HUES48 (cell line): Measurements from ENCODE around the gene TP53TG5.

Experiments
- H3K27ac ChIP-seq: one replicate; pipeline ENCODE4 v1.7.0; 2013; ENCODE audit warnings: low read depth, low read length, inconsistent platforms
- H3K27me3 ChIP-seq: 2 replicates; pipeline ENCODE4 v1.6.1; 2013; ENCODE audit warnings: mild to moderate bottlenecking, low read length; ENCODE audit not compliant: control insufficient read depth, insufficient read depth
- H3K36me3 ChIP-seq: 2 replicates; pipeline ENCODE4 v1.6.1; 2013; ENCODE audit warnings: low read length; ENCODE audit not compliant: control insufficient read depth, insufficient read depth
- H3K4me1 ChIP-seq: 2 replicates; pipeline ENCODE4 v1.6.1; 2013; ENCODE audit warnings: mild to moderate bottlenecking, low read length; ENCODE audit not compliant: control insufficient read depth, insufficient read depth
- H3K4me3 ChIP-seq: 2 replicates; pipeline ENCODE4 v1.5.1; 2013; ENCODE audit warnings: mild to moderate bottlenecking, low read depth, low read length
- H3K9ac ChIP-seq: 2 replicates; pipeline ENCODE4 v1.6.1; 2013; ENCODE audit warnings: mild to moderate bottlenecking, low read depth, low read length, moderate library complexity
- H3K9me3 ChIP-seq: 2 replicates; pipeline ENCODE4 v1.6.1; 2013; ENCODE audit warnings: low read length; ENCODE audit not compliant: control insufficient read depth, insufficient read depth

Gene TP53TG5

DNA sequence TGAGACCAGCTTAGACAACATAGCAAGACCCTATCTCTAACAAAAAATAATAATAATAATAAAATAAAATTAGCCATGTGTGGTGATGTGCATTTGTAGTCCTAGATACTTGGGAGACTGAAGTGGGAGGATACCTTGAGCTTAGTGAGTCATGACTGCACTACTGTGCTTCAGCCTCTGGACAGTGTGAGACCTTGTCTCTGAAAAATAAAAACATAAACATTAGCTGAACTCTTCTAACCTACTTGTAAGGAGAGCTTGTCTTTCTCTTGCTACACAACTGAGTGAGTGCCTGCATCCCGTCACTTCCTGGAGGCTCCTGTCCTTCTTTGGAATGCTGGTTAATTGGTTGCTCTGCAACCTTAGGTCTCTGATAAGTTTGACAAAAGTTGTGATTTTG is 24.8 kb upstream of the TP53TG5 start:
- Histone ChIP-seq H3K27ac (no peak overlapping the region), H3K36me3 (no peaks in the 10 kb centered on the region), H3K4me3 (no peak overlapping the region), H3K27me3 (peaks cover 32% of the 10 kb centered on the region), H3K9ac (no peak overlapping the region), H3K4me1 (peaks cover 8% of the 10 kb centered on the region), H3K9me3 (peaks cover 6% of the 10 kb centered on the region; the same call in 1 of the 2 replicates)

DNA sequence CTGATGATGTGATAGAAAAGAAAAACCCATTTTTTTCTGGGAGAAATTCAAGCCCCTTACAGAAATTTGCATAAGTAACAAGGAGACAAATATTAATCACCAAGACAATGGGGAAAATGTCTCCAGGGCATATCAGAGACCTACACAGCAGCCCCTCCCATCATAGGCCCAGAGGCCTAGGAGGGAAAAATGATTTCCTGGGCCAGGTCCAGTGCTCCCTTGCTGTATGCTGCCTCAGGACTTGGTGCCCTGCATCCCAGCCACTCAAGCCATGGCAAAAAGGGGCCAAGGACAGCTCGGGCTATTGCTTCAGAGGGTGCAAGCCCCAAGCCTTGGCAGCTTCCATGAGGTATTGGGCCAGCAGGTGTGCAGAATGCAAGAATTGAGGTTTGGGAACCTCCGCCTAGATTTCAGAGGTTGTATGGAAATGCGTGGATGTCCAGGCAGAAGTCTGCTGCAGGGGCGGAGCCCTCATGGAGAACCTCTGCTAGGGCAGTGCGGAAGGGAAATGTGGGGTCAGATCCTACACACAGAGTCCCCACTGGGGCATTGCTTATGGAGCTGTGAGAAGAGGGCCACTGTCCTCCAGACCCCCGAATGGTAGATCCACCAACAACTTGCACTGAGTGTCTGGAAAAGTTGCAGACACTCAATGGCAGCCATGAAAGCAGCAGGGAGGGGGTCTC is 22.4 kb upstream of the TP53TG5 start:
- Histone ChIP-seq H3K4me1 (0 out of 2 replicates have a peak, but pooled peaks cover under 1% of the 10 kb centered on the region), H3K9ac (no peak overlapping the region), H3K4me3 (no peak overlapping the region), H3K9me3 (peaks cover 6% of the 10 kb centered on the region; the same call in 1 of the 2 replicates), H3K36me3 (no peaks in the 10 kb centered on the region), H3K27me3 (peaks cover 15% of the 10 kb centered on the region), H3K27ac (no peak overlapping the region)

DNA sequence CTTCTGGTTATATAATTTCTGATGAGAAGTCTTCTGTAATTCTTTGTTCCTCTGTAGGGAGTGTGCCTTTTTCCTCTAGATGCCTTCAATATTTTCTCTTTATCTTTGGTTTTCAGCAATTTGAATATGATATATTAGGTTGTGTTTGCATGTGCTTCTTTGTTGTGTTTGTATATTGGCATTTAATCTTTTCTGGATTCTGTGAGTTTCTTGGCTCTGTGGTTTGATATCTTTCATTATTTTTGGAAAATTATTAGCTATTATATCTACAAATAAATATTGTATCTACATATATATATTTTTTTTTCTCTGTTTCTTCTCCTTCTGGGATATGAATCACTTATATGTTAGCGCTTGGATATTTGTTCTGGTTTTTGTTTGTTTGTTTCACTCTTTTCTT is 20.9 kb upstream of the TP53TG5 start:
- Histone ChIP-seq H3K9ac (no peak overlapping the region), H3K27me3 (peaks cover 2% of the 10 kb centered on the region), H3K4me1 (no peaks in the 10 kb centered on the region), H3K36me3 (no peaks in the 10 kb centered on the region), H3K27ac (no peak overlapping the region), H3K9me3 (peaks cover 6% of the 10 kb centered on the region; the same call in 1 of the 2 replicates), H3K4me3 (no peak overlapping the region)

DNA sequence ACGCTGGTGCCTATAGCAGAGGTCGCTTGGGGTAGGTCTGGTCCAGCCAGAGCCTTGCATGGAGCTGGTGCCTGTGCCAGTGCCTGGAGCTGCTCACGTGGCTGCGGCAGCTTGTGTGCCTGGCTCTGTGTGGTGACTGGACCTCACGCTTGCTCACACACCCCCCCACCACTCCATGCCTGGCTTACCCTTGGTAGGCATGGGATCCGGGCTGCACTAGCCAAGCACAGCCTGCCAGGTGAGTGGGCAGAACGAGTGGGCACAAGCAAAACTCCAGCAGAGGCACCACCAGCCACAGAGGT is 16.9 kb upstream of the TP53TG5 start:
- H3K9ac ChIP-seq = no peak overlapping the region

DNA sequence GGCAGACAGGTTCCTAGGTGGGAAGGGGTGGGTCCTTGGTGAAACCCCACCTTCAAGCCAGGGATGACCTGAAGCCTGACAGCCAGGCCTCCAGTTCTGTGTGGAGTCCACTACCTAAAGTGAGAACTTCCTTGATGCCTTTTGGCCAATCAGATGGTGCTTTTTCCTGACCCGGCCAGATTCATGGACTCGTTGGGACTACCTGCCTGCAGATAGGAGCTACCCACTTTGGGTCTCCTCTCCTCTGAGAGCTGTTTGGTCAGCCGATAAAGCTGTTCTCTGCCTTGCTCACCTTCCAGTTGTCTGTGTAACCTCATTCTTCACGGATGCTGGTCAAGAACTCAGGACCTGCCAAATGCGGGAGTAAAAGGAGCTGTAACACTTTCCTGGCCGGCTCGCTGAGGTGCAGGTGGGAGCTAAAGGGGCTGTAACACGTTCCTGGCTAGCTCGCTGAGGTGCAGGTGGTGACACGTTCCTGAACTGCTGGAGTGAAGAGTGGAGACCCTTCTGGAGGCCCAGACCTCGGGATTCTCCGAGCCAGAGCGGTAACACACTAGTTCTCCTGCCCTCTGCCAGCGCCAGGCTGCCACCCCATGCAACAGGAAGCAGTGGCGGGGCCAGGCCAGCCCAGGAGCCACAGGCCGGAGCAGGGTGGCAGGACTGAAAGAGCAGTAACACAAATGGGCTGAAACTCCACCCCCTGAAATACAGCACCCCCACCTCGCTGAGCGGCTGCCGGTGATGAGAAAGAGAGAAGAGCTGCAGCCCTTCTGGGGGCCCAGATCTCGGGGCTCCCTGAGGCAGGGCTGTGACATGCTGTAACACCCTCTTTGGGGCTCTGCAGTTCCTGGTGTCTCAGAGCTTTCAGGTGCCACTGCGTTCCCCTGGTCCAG is 16.3 kb upstream of the TP53TG5 start:
- no peak overlapping the region for H3K9ac ChIP-seq
- no peak overlapping the region for H3K4me3 ChIP-seq
- H3K4me1 ChIP-seq = no peaks in the 10 kb centered on the region
- H3K27me3 ChIP-seq = no peaks in the 10 kb centered on the region
- no peaks in the 10 kb centered on the region; the same call in 1 of the 2 replicates for H3K9me3 ChIP-seq
- no peaks in the 10 kb centered on the region for H3K36me3 ChIP-seq
- H3K27ac ChIP-seq = no peak overlapping the region

More for the DNA sequence above, 16.9 kb upstream of the TP53TG5 start:
- H3K27me3 ChIP-seq = no peaks in the 10 kb centered on the region
- H3K36me3 ChIP-seq = no peaks in the 10 kb centered on the region
- no peak overlapping the region for H3K4me3 ChIP-seq
- no peak overlapping the region for H3K27ac ChIP-seq
- no peaks in the 10 kb centered on the region for H3K4me1 ChIP-seq
- H3K9me3 ChIP-seq = no peaks in the 10 kb centered on the region; the same call in 1 of the 2 replicates

DNA sequence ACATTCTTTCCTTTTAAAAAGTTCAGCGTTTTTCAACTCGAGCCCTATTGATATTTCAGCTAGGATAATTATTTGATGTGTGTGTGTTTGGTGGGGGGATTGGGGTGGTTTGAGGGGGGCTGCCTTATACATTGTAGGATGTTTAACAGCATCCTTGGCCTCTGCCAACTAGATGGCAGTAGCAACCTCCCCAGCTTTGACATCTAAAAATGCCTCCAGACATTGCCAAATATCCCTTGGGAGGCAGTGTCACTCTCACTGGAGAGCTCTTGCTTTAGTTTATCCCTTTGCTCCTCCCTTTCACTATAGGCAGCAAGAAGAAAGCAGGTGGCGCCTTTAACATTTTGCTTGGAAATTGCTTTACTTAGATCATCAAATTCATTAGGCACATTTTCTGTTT is 14.6 kb upstream of the TP53TG5 start:
- Histone ChIP-seq H3K36me3 (no peaks in the 10 kb centered on the region), H3K27ac (no peak overlapping the region), H3K4me1 (no peaks in the 10 kb centered on the region), H3K27me3 (no peaks in the 10 kb centered on the region), H3K4me3 (no peak overlapping the region), H3K9me3 (no peaks in the 10 kb centered on the region), H3K9ac (no peak overlapping the region)

DNA sequence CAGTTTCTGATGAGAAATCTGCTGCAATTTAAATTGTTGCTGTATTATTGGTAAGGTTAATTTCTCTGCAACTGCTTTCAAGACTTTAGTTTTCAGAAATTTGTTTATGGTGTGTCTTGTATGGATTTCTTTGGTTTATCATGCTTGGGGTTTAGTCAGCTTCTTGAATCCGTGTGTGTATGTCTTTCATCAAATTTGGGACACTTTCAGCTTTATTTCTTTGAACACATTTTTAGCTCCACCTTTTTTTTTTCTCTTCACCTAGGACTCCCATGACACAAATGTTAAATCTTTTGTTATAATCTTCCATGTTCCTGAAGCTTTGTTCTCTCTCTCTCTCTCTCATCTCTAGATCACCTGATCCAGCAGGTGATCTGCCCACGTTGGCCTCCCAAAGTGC is 13.4 kb upstream of the TP53TG5 start:
- Histone ChIP-seq H3K27ac (no peak overlapping the region), H3K9me3 (no peaks in the 10 kb centered on the region), H3K4me1 (no peaks in the 10 kb centered on the region), H3K27me3 (no peaks in the 10 kb centered on the region), H3K9ac (no peak overlapping the region), H3K4me3 (no peak overlapping the region), H3K36me3 (no peaks in the 10 kb centered on the region)

DNA sequence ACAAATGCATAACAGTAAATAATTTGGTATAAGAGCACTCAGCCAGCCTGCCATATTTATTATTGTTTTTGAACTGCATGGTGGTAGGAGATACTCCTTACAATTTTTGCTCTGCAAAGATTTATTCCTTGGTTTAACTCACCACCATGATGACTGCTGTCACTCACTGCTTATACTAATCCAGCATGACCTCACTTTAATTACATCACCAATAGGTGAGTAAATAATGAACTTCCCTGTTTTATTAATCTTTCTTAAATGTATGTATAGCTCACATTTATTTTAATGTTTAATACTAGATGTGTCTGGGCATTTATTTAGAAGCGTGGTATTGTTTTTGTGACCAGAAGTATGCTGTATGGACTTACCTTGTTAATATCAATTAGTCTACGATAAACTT is 12.8 kb upstream of the TP53TG5 start:
- Histone ChIP-seq H3K27ac (no peak overlapping the region), H3K4me3 (no peak overlapping the region), H3K27me3 (no peaks in the 10 kb centered on the region), H3K4me1 (no peaks in the 10 kb centered on the region), H3K9me3 (no peaks in the 10 kb centered on the region), H3K36me3 (no peaks in the 10 kb centered on the region), H3K9ac (no peak overlapping the region)

DNA sequence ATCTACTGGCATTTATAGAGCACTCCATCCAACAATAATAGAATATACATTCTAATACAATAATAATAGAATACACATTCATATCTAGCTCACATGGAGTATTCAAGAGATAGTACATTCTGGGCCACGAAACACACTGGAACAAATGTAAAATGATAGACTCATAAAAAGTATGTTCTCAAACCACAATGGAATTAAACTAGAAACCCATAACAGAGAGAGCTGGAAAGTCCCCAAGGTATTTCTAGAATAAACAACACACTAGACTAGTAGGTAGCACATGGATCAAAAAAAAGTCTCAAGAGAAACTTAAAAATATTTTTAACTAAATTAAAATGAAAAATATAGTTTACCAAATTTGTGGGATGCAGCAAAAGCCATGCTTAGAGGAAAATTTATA is 9.1 kb upstream of the TP53TG5 start:
- no peak overlapping the region for H3K4me3 ChIP-seq
- H3K27ac ChIP-seq = no peak overlapping the region
- H3K4me1 ChIP-seq = no peaks in the 10 kb centered on the region
- H3K36me3 ChIP-seq = no peaks in the 10 kb centered on the region
- H3K9ac ChIP-seq = no peak overlapping the region
- no peaks in the 10 kb centered on the region for H3K9me3 ChIP-seq
- no peaks in the 10 kb centered on the region for H3K27me3 ChIP-seq

DNA sequence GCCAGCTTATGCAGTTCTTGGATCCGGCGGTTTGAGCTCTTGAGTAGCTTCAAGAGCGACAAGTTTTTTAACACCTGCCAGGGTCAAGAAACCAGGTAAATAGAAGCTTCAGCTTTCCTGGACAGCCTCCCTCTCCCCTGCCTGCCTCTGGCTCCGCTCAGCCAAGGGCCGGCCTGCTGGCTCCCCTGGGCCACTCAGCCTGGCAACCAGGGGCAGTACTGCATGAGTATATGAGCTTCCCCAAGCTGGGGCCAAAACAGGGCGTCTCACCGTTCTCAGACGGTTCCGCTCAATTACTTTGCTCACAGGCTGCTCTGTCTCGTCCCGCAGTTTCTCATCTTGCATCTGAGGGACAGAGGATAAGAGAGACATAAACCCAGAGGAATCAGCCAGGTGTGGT is 856 bp downstream of the TP53TG5 start:
- H3K4me1 ChIP-seq = peaks cover 11% of the 10 kb centered on the region

DNA sequence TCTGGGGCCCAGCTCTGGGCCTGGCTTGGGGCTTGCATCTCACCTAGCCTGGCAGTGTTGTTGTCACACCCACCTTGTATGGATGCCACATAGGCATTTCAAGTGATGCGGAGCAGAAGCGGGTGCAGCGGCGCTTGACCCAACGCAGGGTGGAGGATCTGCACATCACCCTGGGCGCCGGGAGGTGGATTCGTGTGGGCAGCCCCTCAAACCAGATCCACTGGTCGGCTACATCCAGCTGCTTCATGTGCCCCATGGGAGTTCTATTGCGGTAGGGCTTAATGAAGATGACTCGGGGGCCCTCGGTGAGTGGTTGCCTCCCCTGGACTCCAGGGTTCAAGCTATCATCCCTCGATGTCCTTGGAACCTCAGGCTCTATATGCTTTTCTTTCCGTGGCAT is 3.2 kb downstream of the TP53TG5 start:
- Histone ChIP-seq H3K9ac (no peak overlapping the region), H3K27me3 (peaks cover 7% of the 10 kb centered on the region), H3K36me3 (no peaks in the 10 kb centered on the region), H3K9me3 (no peaks in the 10 kb centered on the region), H3K27ac (no peak overlapping the region), H3K4me3 (no peak overlapping the region), H3K4me1 (peaks cover 6% of the 10 kb centered on the region)

More for the DNA sequence above, 856 bp downstream of the TP53TG5 start:
- Histone ChIP-seq H3K27ac (no peak overlapping the region), H3K9me3 (no peaks in the 10 kb centered on the region), H3K9ac (no peak overlapping the region), H3K4me3 (no peak overlapping the region), H3K36me3 (no peaks in the 10 kb centered on the region), H3K27me3 (peaks cover 7% of the 10 kb centered on the region)
